ENCODE measurements around the gene SPECC1L.
A peak's percentile ranks its signal among the peaks of the same experiment; 100 is the strongest.
"Not testable (repeated sequence)": the region's sequence is repeated elsewhere in the genome, so short reads cannot be mapped to it uniquely, and the experiment has no call there.

The SPECC1L gene

GRCh38 chr22:24270556-24271385 is at the start of gene SPECC1L:
Gene SPECC1L, plus strand, starts transcription at chr22:24270831. Its CDS starts 31,401 bp downstream, at chr22:24302232.
- peak; percentile 87 to 91 for DNase-seq (ENCODE audit: low read depth in 2 of 2)

GRCh38 chr22:24224468-24224867 is 46.2 kb upstream of the SPECC1L start:
- DNase-seq (ENCODE audit: low read depth in 2 of 2) = no peak

- no peak for DNase-seq (ENCODE audit: low read depth in 2 of 2)
Observed at GRCh38 chr22:24225044-24225601, 45.5 kb upstream of the SPECC1L start.

- no peak for DNase-seq (ENCODE audit: low read depth in 2 of 2)
Observed at GRCh38 chr22:24225951-24226350, 44.7 kb upstream of the SPECC1L start.

GRCh38 chr22:24230911-24231656 is 39.5 kb upstream of the SPECC1L start:
- peak; percentile 54 to 67 for DNase-seq (ENCODE audit: low read depth in 2 of 2)

- no peak for DNase-seq (ENCODE audit: low read depth in 2 of 2)
Observed at GRCh38 chr22:24231706-24232105, 38.9 kb upstream of the SPECC1L start.

- DNase-seq (ENCODE audit: low read depth in 2 of 2) = no peak
Observed at GRCh38 chr22:24232124-24232523, 38.5 kb upstream of the SPECC1L start.

GRCh38 chr22:24232725-24233124 is 37.9 kb upstream of the SPECC1L start:
- no peak for DNase-seq (ENCODE audit: low read depth in 2 of 2)

GRCh38 chr22:24233235-24233634 is 37.4 kb upstream of the SPECC1L start:
- no peak for DNase-seq (ENCODE audit: low read depth in 2 of 2)

- no peak for DNase-seq (ENCODE audit: low read depth in 2 of 2)
Observed at GRCh38 chr22:24233816-24234215, 36.8 kb upstream of the SPECC1L start.

GRCh38 chr22:24235315-24235714 is 35.3 kb upstream of the SPECC1L start:
- no peak for DNase-seq (ENCODE audit: low read depth in 2 of 2)

GRCh38 chr22:24236656-24237055 is 34.0 kb upstream of the SPECC1L start:
- no peak for DNase-seq (ENCODE audit: low read depth in 2 of 2)

GRCh38 chr22:24238101-24238694 is 32.4 kb upstream of the SPECC1L start:
- DNase-seq (ENCODE audit: low read depth in 2 of 2) = not testable (repeated sequence)

GRCh38 chr22:24240381-24240780 is 30.2 kb upstream of the SPECC1L start:
- no peak for DNase-seq (ENCODE audit: low read depth in 2 of 2)

- DNase-seq (ENCODE audit: low read depth in 2 of 2) = not testable (repeated sequence)
Observed at GRCh38 chr22:24240985-24241692, 29.5 kb upstream of the SPECC1L start.

- DNase-seq (ENCODE audit: low read depth in 2 of 2) = not testable (repeated sequence)
Observed at GRCh38 chr22:24243417-24243816, 27.2 kb upstream of the SPECC1L start.

- DNase-seq (ENCODE audit: low read depth in 2 of 2) = no peak
Observed at GRCh38 chr22:24244144-24244787, 26.4 kb upstream of the SPECC1L start.

- not testable (repeated sequence) for DNase-seq (ENCODE audit: low read depth in 2 of 2)
Observed at GRCh38 chr22:24245030-24245431, 25.6 kb upstream of the SPECC1L start, which contains the start of gene GGT5. Gene GGT5, minus strand, starts transcription at chr22:24245082. Its CDS starts 357 bp downstream, at chr22:24244725.

- DNase-seq (ENCODE audit: low read depth in 2 of 2) = not testable (repeated sequence)
Observed at GRCh38 chr22:24245584-24246561, 24.8 kb upstream of the SPECC1L start.

All from stimulated activated CD8-positive, alpha-beta memory T cell treated with anti-CD3 and anti-CD28 coated beads, Interleukin-2, amount 100 ng/mL, for 48 hours (primary cell).